ENCODE measurements around the gene ATF2. TPM values are rescaled to one million over a fixed set of nuclear protein-coding genes. Genes with fewer than 3 reads are reported as not detected.

ATF2 gene
- total and polyA plus RNA-seq, 10 donors, result 16.3 to 71.6 (median 59.5) TPM

DNA sequence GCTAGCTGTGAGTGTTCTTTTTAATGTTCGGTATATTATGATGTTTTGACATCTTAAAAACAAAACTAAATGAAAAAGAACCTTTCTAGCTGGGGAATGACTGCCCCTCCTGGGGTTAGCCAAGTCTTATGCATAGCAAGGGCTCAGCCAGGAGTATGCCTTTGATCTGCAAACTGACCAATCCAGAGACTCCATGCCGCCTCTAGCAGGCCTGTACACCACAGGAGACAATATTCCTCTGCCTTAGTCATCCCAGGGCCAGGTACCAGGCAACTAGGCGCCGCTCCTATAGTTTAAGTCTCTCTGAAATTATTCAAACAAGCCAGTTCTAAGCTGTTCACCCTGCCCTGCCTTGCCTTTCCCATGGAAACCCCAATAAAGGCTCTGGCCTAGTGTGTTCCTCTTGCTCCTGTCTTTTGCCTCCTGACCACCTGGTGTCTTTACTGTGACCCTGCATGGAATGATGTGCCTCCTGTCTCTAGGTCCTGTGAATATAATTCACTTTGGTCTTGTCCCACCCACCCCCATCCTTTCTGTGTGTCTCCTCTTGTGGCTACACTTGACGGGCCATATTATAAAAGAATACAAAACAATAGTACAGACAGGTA, 110.8 kb downstream of the ATF2 start:
- intact Hi-C loops (cut with DNase I; ENCODE audit: low total_unique reads), result no loop called here
- no peaks in the 10 kb centered on the region for H3K9me3 ChIP-seq
- no peak for DNase-seq
- no peak overlapping the region for H3K27ac ChIP-seq
- whole genome bisulfite sequencing, 5 donors, result 94 to 98% (median 97%) methylated on average over 5 of the region's 5 CpGs
- no peak overlapping the region for H3K4me3 ChIP-seq
- TF ChIP-seq CTCF (IDR thresholded peaks at IDR 0.05 in 8 of 11, conservative IDR thresholded peaks at IDR 0.05 in 3 of 11), result no peak
- no peak for TF ChIP-seq POLR2A (IDR thresholded peaks at IDR 0.05)
- TF ChIP-seq POLR2AphosphoS5 (IDR thresholded peaks at IDR 0.05), result no peak
- H3K4me1 ChIP-seq, result no peaks in the 10 kb centered on the region
- peaks cover 0 to 20% (median 2%) of the 10 kb centered on the region in 6 donors for H3K36me3 ChIP-seq
- no peaks in the 10 kb centered on the region for H3K27me3 ChIP-seq (replicated peaks in 1 of 7)

- no peak for TF ChIP-seq POLR2A (IDR thresholded peaks at IDR 0.05)
- no peak for TF ChIP-seq POLR2AphosphoS5 (IDR thresholded peaks at IDR 0.05)
- no peak for TF ChIP-seq CTCF (IDR thresholded peaks at IDR 0.05 in 8 of 11, conservative IDR thresholded peaks at IDR 0.05 in 3 of 11)
- Histone ChIP-seq H3K27ac (no peak overlapping the region), H3K36me3 (peaks cover 0 to 20% (median 2%) of the 10 kb centered on the region in 6 donors), H3K4me3 (no peak overlapping the region), H3K27me3 (replicated peaks in 1 of 7) (no peaks in the 10 kb centered on the region), H3K4me1 (no peaks in the 10 kb centered on the region), H3K9me3 (no peaks in the 10 kb centered on the region)
- intact Hi-C loops (cut with DNase I; ENCODE audit: low total_unique reads), result no loop called here
- DNase-seq, result no peak
Measured at GRCh38 chr2:175055993-175056392, 112.0 kb downstream of the ATF2 start.

DNA sequence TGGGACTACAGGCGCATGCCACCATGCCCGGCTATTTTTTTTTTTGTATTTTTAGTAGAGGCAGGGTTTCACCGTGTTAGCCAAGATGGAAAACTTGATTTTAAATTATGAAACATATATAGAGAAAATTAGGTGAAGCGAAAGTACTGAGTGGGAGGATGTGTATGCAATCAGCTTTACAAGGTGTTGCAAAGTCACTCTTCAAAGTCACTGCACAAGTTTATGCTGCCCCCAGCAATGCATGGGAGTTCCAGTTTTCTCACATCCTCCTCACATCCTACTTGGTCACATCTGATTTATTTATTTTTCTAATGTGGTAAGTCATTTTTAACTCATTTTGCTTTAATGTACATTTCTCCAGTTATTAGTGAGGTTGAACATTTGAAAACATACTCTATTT, 113.7 kb downstream of the ATF2 start:
- H3K4me3 ChIP-seq, result no peak overlapping the region
- no peaks in the 10 kb centered on the region for H3K27me3 ChIP-seq (replicated peaks in 1 of 7)
- no peaks in the 10 kb centered on the region for H3K9me3 ChIP-seq
- no peak overlapping the region for H3K27ac ChIP-seq
- 75 to 86% (median 76%) methylated on average over 4 of the region's 4 CpGs for WGBS, 5 donors
- TF ChIP-seq POLR2A (IDR thresholded peaks at IDR 0.05) (no peak), POLR2AphosphoS5 (IDR thresholded peaks at IDR 0.05) (no peak), CTCF (IDR thresholded peaks at IDR 0.05 in 8 of 11, conservative IDR thresholded peaks at IDR 0.05 in 3 of 11) (no peak)
- no peak for DNase-seq
- H3K4me1 ChIP-seq, result no peaks in the 10 kb centered on the region
- intact Hi-C loops (cut with DNase I; ENCODE audit: low total_unique reads), result no loop called here
- peaks cover 0 to 13% (median 2%) of the 10 kb centered on the region in 6 donors for H3K36me3 ChIP-seq

DNA sequence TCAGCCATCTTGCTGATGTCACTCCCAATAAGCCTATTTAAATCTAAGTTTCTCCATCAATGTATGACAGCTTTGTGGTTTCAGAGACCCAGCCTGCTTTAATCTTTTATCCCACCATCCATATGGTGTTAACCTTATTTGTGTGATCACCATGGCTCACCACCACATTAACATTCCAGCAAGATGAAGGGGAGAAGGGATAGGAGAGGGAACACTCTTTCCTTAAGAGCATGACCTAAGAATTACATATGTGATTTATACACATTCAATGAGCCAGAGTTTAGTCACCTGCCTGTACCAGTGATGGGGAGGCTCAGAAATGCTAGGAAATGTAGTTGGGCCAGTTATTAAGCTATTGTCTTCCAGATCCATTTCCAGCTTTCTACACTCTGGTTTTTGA, 118.3 kb downstream of the ATF2 start:
- Histone ChIP-seq H3K4me1 (no peaks in the 10 kb centered on the region), H3K9me3 (no peaks in the 10 kb centered on the region), H3K36me3 (peaks cover 0 to 5% (median 0%) of the 10 kb centered on the region in 6 donors), H3K4me3 (no peak overlapping the region), H3K27me3 (replicated peaks in 1 of 7) (no peaks in the 10 kb centered on the region), H3K27ac (no peak overlapping the region)
- no peak for TF ChIP-seq CTCF (IDR thresholded peaks at IDR 0.05 in 8 of 11, conservative IDR thresholded peaks at IDR 0.05 in 3 of 11)
- no peak for TF ChIP-seq POLR2A (IDR thresholded peaks at IDR 0.05)
- TF ChIP-seq POLR2AphosphoS5 (IDR thresholded peaks at IDR 0.05), result no peak
- no peak for DNase-seq
- intact Hi-C loops (cut with DNase I; ENCODE audit: low total_unique reads), result no loop called here

All from spleen (tissue), 11 donors.